GM19452 (cell line): ENCODE data around the gene PPP1R14B.

Source experiments
- ATAC-seq: cut with Tn5 transposase; IDR thresholded peaks from one replicate; pipeline ENCODE4 v1.9.1; 2021; ENCODE audit not compliant: unreplicated experiment

PPP1R14B gene

DNA sequence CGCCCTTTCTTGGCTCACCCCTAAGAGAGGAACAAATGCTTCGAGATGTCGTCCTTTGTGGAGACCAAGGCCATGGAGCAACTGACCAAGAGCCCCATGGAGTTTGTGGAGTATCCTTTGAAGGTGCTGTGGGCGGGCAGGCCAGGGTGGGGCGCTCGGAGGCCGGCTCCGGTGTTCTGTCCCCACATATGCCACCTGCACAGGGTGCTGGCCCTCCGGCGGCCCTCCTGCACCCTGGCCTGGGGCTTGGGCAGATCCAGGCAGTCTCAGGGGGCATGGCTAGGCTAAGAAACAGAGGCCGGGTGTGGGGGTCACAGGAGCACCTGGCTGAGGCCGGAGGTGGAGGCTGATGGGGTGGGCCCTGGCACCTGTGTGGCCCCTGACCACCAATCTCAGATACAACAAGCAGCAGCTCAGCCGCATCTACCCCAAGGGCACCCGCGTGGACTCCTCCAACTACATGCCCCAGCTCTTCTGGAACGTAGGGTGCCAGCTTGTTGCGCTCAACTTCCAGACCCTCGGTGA lies 14.9 kb upstream of the PPP1R14B start:
- ATAC-seq = no peak

DNA sequence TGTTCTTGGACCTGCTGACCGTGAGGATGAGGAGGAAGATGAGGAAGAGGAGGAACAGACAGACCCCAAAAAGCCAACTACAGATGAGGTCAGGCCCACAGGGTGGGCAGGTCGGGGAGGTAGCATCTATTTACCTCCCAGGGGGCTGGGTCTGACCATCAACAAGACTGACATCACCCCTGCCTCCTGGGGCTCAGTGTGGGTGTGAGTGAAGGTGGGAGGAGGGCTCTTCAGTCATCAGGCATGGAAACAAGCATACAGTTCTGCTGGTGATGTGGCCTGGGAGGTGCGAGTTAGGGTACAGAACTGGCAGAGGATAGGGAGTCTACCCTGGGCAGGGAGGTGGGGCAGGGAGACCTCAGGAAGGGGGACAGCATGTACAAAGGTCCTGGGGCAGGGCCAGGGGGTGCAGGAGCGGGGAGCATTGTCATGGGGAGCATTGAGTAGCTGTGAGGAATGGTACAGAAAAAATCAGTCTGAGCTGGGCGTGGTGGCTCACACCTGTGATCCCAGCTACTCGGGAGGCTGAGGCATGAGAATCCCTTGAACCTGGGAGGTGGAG lies 13.5 kb upstream of the PPP1R14B start:
- no peak for ATAC-seq

DNA sequence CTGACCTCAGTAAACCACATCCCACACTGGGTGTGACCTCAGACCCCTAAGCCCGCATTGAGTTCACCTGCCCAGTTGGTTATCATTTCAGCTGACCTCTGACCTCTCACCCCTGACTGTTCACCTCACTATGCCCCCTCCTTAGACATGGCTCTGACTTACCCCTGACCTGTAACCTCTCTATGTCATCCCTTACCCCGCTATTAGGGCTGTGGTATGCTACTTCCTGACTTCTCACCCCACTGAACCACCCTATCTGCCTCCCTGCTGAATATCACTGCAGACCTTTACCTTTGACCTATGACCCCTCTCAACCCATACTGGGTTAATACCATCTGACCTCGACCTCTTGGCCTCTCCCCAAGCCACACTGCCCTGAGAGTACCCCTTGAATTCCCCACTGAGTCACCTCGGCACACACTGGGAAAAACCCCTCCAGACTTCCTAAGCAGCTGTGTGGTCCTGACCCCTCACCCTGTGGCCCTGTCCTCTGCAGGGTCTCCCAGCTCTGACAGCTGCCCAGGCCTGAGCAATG lies 12.9 kb upstream of the PPP1R14B start:
- ATAC-seq = no peak

DNA sequence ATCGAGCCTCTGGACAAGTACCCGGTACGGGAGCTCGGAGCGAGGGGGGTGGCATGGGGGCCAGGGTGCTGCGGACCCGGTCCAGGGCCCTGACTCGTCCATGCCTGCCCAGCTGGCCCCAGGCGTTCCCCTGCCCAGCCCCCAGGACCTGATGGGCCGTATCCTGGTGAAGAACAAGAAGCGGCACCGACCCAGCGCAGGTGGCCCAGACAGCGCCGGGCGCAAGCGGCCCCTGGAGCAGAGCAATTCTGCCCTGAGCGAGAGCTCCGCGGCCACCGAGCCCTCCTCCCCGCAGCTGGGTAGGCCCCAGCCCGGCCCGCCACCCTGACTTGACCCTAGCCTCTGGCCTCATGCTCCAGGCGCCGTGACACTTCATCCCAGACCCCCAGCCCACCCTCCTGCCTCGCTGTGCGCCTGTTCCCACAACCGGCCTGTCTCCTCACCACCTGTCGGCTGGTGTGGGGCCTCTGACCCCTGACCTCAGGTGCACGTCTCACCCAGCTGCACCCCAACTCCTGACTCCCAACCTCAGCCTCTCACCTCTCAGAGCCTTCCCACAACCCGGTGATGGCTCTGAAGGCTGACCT lies 12.3 kb upstream of the PPP1R14B start:
- no peak for ATAC-seq

DNA sequence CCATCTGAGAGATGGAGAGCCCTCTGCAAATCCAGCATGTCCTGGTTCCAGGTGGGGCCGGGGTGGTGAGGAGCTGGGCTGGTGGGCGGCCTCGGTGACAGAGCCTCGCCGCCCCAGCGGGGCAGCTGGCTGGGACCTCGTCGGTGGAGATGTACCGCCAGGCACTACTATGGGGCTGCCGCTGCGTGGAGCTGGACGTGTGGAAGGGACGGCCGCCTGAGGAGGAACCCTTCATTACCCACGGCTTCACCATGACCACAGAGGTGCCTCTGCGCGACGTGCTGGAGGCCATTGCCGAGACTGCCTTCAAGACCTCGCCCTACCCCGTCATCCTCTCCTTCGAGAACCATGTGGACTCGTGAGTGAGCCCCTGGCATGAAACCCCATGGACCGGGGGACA lies 11.6 kb upstream of the PPP1R14B start:
- ATAC-seq = no peak

DNA sequence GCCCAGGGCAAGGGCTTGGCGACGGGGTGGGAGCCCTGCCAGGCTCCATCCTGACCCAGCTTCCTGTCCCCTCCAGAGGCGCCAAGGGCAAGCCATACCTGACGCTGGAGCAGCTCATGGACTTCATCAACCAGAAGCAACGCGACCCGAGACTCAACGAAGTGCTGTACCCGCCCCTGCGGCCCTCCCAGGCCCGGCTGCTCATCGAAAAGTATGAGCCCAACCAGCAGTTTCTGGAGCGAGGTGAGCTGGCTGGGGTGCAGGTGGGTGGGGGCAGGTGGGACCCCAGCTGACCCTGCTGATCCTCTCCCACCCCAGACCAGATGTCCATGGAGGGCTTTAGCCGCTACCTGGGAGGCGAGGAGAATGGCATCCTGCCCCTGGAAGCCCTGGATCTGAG lies 9.6 kb upstream of the PPP1R14B start:
- ATAC-seq = no peak

DNA sequence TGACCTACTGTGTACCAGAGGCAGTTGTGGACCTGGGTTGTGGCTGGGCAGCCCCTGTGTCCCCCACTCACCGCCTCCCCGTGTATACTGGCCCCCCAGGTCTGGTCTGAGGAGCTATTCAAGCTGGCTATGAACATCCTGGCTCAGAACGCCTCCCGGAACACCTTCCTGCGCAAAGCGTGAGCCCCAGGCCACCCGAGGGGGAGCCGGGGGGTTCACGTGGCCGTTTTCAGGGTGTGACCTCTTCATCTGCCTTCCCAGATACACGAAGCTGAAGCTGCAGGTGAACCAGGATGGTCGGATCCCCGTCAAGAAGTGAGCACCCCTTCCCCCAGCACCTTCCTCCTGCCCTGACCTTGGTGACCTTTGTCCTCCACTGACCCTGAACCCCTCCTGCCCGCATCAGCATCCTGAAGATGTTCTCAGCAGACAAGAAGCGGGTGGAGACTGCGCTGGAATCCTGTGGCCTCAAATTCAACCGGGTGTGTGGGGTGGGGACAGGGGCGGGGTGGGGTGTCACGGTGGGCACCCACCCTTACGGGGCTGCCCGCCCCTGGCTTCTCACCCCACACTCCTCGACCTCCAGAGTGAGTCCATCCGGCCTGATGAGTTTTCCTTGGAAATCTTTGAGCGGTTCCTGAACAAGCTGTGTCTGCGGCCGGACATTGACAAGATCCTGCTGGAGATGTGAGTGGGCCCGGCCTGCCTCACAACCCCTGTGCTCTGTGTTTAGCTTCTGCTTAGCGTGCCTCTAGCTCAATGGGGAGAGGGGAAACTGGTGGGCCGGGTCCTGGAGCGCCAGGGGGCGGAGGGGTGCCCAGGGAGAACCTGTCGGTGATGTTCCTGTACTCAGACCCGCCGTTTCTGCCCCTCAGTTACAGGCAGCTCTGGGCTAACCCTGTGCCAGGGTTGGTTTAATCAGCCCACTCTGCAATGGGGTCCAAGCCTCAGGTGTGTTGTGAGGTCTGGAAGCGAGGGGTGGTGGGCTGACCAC lies 8.7 kb upstream of the PPP1R14B start:
- ATAC-seq = no peak

DNA sequence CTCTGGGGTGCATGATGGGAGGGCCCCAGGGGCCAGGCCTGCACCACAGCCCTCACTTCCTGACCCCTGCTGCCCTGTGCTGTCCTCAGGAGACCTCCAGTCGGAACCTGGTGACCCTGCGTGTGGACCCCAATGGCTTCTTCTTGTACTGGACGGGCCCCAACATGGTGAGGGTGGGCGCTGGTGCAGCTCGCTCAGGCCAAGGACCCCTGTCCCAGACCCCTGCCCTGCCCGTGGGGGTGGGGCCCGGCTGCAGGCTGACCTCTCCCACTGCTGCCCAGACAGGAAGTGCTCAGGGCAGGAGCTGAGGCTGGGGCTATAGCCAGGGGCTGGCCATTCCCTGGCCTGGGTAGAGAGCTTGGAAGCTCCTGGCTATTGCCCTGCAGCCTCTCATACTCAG lies 7.6 kb upstream of the PPP1R14B start:
- no peak for ATAC-seq

DNA sequence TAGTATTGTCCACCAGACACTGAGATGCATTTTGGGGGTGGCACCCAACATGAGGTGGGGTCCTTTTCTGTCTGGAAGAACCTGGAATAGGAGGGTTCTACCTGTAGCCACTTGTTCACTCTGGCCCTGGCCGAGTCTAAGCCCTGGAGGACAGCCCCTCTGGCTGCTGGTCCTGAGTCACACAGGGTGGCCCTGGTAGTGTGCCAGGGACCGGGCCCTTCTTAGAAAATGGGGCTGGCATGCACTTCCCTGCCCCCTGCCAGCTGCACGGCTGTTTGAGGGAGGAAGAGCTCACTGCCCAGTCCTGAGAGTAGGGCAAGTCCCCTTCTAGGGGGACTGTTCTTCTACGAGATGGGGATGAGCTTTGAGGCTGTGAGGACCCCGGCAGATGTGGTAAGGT lies 6.7 kb upstream of the PPP1R14B start:
- ATAC-seq = no peak

DNA sequence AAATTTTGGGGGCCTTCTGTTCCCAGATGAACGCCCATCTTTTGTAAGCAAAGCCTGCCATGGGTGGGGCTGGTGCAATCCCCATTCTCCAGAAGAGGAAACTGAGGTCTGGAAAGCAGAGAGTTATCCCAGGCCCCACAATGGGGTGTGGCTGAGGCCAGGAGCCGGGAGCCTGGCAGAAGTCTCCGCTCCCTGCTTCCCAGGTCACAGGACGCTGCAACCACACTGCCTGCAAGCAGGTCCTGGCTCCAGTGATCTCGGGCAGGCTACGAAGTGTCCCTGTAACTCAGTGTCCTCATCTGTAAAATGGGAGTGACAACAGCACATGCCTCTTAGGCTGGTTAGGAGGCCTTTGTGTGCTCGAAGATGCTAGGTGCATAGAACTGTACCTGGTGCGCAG lies 6.3 kb upstream of the PPP1R14B start:
- no peak for ATAC-seq

DNA sequence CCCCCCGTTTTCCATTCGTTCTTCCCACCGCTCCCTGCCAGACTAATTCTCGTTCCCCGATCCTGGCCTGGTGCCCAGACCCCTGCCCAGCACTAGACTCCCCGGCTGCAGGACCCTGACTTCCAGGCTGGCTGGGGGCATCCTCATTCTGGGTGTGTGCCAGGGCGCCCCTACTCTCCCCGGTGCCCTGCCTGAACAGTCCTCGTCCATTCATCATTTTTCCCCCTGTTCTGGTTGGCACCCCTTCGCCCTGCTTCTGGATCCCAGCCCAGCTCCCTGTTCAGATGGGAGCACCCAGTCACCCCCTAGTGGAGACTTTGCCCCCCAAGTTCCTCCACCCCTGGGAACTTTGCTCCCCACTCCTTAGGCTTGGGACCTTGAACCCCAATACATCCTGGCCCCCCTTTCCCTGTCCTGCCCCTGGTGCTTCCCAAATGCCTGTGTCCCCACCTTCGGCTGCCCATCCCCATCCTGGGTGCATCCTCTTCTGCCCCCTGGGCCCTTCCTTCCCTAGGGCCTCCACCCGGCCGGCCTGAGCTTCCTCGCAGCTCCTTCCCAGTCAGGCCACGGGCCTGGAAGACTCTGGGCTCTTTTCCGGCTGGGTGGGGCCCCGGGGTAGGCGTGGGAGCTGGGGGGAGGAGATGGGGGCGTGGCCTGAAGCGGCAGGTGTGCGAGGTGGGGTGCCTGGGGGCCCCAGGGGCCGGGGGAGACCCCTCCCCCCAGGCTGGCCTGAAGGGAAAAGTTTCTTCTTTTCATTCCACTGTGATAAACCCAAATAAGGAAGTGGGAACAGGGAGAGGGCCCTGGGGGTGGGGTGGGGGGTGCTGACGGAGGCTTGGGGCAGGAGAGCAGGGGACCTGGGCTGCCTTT lies 5.5 kb upstream of the PPP1R14B start:
- ATAC-seq = no peak

DNA sequence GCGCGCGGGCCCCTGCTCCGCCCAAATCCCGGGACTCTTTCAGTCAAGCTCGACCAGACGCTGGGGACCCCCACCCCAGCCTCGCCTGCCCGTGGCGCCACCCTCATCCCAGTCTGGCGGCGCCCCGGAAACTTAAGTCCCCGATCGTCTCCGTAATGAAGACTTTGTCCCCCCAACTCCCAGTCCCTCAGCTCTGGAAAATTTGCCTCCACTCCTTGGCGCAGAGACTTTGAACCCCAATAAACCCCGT lies 4.9 kb upstream of the PPP1R14B start:
- ATAC-seq = no peak

DNA sequence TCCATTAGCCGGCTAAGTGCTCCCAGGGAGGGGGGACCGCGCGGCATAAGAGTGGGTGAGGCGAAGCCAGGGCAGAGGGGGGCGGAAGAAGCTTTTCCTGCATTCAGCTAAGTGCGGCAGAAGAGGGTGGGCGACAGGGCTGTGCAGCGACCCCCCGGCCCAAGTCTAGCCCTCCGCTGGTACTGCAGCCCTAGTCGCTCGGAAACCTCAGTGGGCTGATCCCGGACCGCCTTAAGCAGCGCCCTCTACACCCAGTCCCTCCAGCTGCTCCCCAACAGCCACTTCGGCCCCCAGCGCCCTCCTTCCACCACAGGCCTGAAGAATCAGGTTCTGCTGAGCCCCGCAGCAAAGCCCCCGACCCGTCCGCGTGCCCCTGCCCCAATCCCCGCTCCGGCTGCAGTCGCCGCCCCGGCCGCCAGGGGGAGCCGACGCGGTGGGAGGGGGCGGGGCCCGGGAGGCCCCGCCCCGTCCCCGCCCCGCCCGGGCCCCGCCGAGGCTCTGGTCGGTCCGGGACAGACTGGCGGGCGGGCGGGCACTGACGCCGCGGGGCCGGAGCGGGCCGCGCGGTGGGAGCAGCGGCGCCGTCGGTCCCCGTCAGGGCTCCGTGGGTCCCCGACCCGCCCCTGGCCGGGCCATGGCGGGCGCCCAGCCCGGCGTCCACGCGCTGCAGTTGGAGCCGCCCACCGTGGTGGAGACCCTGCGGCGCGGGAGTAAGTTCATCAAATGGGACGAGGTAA lies 4.4 kb upstream of the PPP1R14B start, which contains the start of gene PLCB3:
PLCB3 (plus strand) TSS at position 515 of the 737 bp plus-strand sequence; CDS start at position 635, 120 bp downstream.
- no peak for ATAC-seq

DNA sequence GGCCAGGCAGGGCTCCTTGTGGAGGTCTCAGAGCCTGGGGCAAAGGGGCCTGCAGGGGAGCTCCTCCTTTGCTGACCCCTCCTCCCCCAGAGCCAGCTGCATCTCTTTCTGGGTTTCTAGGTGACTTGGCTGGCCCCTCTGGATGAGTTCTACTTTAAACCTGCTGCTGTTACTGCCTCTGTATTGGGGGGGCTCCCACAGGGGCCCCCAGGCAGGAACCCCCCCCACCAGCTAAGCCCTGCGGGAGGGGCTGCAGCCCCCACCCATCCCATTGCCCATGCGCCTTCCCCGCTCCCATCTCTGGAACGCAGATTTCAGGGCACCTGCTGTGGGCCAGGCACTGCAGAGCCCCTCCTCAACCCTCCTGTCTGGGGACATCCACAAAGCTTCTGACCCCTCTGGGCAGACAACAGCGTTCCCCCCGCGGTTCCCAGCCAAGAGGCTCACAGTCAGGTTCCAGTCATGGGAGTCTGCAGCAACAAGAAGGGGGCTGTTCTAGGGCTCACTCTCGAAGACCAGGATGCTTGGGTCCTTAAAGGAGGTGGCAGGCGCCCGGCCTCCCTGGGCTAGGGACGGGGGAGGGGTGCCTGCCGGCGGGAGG lies 3.8 kb upstream of the PPP1R14B start:
- ATAC-seq = no peak

DNA sequence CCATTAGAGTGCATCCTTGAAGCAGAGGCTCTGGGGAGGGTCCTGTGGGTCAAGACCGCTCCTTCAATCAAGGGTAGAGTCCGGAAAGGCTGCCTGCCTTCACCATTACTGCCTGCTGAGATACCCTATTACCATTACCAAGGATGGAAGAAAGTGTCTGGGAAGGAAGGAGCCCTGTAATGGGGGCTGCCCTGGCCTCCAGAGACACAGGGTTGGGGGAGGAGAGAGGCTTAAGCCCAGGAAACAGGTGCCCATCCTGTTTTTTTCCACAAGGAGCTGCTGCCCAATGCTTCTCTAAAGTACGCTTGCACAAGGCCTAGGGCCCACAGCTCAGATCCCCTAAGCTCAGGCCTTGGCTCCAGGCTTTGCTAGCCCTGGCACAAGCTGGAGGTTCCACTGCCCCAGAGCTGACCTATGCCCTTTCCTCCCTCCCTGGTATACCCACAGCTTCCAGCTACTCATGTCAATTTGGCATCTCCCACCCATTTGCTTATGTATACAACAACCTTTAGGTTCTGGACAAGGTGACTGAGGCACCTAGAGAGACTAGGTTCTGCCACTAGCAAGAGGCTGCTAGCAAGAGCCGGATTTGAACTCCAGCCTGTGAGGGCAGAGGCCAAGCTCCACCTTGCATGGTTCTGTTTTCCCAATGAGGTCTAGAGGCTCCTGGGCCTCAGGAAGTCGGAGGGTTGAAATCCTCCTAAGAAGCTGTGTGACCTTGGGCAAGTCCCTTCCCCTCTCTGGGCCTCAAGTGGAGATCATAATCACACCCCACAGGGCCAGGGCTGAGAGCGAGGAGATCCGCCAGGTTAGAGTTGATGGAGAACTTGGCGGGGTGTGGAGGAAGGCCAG lies 3.0 kb upstream of the PPP1R14B start:
- no peak for ATAC-seq

DNA sequence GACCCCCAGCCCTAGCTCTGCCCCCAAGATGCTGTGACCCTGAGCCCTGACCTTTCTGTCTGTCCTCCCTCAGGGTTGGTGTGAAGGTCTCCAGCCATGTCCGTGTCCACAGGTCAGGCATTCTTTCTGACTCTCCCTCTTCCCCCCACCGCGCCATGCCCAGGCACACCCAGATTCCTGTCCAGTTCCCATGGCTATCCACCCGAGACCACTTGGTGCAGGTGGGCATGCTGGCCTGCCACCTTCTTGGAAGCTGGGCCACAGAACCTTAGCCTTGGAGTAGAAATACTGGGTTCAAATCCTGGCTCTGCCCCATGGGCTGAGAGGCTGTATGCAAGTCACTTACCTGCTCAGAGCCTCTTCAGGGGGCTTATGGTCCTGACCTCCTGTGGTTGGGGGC lies 2.3 kb upstream of the PPP1R14B start:
- ATAC-seq = no peak

DNA sequence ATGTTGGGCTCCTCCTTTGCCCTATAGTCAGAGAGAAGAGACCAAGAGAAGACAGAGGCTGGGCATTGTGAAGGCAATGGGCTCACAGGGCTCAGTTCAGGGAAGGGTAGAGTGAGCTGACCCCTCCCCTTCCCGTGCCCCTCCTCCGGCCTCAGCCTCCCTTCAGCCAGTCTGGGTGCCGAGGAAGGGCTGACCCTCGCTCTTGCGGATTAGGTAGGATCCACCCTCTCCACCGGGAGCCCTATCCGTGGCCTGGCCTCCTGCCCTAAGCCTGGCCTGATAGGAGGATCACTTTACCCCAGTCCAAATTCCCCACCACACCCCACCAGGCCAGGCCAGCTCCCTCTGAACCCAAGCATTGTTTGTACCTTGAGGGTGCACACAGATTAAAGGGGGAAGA lies 1.8 kb upstream of the PPP1R14B start:
- ATAC-seq = no peak

DNA sequence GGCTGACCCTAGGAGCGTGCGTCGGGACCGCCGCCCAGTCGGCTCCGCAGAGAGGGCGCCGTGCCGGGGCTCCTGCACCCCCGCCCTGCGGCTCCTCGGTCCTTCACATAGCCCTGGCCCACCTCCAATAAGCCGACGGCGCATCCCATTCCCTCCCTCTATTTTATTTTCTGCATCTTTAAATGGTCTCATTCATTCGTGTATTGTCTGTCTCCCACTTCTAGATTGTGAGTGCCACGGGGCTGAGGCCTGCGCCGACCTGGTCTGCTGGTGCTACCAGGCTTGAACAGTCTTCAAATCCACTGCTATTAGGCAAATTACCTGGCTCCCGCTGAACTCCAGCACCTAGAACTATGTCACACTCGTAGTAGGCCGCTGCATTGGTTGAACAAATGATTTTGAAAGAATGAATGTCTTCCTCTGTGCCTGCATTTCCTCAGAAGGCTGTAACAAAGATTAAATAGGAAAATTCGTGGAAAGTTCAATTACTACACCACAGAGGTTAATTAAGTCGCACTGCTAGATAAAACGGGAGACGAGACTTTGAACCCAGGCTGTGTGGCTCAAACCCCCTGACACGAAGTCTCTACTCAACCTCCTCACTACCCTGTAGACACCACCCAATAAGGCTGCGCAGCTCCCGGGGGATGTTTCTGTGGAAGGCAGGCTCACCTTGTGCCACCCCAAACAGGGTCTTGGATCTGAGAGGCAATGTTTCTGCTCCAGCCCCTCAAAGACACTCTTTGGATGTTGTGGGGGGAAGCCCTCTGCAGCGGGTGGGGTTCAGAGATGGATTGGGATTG lies 1.2 kb upstream of the PPP1R14B start:
- ATAC-seq = no peak
